Fibroblast of gingiva (primary cell): ENCODE results near the gene HOXA9.
A peak's percentile ranks its signal among the peaks of the same experiment; 100 is the strongest.

Experiments used
- DNase-seq: peaks from one replicate; pipeline ENCODE4 v3.0.0-alpha.2; 2011; ENCODE audit warnings: low read depth

The HOXA9 gene

DNA sequence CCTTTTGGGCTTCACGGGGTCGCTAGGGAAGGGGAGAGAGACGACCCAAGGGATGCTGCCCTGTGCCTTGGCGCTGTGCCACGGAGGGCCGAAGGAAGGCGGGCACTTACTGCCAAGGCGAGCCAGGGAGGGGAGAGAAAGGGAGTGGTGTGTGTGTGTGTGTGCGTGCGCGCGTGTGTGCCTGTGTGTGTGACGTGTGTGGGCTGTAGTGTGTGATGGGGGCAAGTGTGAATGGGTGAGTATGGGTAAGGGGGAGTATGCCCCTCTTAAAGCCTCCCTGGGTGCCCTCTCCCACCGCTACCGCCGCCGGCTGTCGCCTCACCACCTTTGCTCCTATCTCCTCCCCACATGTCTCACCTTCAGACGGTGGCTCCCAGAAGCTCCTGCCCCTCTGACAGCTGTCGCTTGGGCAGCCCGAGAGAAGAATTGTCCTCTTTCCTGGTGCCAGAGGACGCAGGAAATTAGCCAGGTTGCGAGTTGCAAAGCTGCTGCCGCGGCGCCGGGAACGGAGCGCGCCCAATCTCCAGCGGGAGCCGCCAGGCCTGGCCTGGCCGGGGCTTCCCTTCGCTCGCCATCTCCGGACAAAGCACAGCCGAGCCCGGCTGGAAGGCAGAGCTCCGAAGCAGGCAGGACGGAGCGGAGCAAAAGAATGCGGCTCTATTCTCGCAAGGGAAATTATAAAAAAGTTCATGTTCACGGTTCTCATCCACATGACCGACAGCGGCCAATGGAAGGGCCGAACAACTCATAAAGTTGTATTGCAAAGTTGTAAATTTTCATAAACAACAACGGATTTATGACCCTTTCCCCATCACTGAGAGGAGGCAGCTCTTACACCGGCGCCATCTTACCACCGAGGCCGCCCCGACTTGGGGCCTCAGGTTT is 13.2 kb downstream of the HOXA9 start, which contains the start of gene HOXA3:
HOXA3 (minus strand) TSS at position 653 of the 885 bp plus-strand sequence. CDS start 41,943 bp downstream, outside the sequence.
- no peak for DNase-seq

DNA sequence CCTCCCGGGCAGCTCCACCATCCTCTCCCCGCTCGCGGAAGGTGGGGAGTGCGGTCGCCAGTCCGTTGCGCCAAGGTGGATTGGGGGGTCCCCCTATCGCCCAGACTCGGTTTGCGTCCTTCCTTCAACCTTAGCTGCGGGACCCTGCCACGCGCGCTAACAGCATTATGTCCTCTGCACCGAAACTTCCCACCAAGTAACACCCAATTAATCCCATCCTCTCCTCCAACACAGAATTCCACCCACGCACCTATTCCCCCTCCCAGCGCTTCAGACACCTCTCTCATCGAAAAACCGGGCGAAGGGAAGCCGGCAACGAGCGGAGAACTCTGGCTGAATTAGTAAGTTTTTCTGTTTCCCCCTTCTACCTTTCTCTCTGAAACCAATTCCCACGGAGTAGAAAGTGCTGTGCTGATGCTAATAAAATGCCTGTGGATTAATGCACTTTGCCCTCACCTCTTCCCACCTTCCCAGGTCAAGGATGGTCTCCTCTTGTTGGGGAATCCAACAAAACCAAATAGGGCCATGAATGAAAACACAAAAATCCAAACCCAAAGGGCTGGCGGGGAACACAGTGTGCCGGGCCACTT is 13.9 kb downstream of the HOXA9 start:
- no peak for DNase-seq

DNA sequence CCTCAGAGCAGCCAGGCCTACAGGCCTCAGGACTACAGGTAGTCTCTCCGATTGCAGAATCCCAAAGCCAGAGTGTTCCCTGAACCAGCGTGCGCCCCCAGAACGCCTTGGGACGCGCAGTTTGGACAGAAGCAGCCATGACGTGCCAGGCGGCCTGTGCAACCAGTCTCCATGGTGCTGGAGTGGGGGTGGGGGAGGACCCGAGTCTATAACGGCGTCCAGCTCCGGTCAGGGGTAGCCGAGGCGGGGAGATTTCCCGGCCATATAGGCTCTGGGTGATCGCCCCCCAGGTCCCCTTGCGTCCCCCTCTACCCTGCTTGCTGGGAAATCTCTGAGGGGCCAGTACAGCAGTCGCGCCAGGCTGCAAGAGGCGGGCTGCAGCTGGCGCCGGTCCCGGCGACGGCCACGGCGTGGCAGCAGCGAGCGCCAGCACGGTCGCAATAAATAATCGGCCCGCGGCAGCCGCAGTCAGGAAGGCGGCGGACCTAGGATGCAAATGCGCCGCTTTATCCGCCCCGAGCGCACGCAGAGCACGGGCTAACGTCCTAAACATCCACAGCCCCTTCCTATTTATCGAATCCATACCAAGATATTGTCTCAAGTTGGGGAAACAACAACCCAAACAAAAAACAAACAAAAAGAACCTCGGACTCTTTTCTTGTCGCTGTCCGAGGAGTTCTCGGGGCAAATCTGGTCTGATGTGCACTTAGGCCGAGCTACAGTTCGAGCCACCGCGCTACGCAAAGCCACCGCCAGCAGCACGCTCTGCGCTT is 14.6 kb downstream of the HOXA9 start:
- DNase-seq = peak; percentile 45

DNA sequence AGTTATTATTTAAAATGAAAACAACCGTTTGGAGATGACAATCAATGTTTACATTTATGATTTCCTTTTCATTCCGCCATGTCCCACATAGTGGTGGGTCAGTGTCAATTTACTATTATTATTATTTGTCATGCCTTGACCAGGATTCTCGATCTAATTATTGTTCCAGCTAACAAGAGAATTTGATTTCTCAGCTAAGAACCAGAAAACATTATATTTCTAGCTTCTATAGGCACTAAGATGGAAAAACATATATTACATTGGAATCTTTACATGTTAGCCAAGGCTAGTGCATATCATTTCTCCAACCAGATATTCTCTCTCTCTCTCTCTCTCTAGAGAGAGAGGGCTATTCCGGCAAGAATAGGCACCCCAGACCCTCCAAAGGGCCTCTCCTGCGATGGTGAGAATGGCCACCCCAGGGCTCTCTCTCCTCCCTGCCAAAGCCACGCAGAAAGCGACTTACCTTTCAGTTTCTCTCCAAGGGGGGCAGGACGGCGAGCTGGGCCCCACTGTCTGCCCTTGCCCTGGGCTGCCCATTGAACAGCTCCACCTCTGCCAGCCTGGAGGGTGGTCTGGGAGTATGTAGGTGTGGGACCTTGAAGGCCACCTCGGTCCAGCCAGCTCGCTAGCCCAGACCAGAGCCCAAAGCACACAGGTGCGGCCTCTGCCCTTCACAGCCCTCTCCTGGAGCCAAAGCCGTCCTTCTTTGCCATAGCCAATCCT is 15.3 kb downstream of the HOXA9 start:
- DNase-seq = no peak

DNA sequence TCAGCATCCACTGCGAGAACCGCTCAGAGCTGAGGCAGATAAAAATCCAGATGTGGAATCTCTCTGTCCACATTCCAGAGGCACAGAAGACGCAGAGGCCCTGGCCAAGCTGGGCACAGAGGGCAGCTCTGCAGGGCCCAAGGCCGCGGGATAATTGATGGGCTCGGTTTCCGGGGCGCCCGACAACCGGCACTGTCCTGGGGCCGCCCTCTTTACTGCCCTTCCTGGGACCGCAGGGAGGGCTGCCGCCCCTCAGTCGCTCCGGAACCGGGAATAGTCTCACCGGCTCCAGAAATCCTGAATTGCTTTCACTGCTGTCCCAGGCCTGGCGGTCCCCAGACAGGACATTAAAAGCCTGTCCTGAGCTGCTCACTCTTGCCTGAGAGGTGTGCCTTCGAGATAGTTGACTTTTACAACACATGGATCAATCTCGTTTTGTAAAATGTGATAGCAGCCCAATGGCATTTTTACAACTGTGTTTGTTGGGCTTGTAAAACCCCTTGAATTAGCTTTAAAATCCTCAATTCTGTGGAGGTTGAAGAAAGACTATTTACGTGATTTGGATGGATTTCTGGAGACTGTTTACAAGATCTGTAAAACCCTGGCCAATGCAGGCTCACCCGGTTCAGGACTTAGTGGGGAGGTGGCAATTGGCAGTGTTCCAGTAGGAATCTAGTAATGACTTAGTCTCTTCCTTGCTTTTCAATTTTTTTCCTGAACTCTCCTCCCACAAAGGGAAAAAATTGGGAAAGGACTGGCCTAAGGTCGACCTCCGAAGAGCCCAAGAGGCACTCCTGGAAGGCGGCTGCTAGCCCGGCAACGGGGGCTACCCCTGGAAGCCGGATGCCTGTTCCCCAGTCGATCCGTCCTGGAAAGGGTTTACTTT is 16.3 kb downstream of the HOXA9 start:
- DNase-seq = no peak

DNA sequence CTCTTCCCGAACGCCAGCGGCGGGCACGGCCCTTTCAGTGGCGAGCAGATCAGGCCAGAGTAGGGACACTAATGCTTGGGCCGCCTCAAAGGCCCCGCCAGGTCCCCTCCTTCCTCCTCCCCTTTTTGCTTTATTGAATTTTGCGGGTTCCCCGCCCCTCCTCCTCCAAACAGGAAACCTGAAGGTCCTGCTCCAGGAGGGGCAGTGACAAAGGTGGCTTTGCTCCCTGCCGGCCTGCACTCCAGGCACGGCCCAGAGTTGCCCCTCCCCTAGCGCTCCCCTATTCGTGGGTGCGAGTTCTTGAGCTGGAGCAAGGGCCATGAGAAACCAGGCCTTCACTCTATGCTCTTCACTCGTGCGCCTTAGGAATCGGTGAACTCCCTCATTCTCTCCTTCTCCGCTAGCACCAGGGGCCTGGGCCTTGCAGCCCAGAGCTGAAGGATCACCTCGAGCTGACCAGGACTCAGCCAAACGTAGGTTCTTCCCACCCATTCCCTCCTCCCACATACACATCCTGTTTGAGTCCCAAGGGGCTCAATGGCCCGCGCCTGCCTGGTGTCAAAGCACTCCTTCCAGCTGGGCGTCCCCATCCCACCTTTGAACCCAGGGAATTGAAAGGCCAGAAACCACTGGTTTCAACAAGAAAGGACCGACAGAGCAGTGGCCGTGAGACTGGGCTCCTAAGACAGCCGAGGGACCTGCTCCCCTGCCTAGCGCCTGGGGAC is 17.1 kb downstream of the HOXA9 start:
- DNase-seq = no peak

DNA sequence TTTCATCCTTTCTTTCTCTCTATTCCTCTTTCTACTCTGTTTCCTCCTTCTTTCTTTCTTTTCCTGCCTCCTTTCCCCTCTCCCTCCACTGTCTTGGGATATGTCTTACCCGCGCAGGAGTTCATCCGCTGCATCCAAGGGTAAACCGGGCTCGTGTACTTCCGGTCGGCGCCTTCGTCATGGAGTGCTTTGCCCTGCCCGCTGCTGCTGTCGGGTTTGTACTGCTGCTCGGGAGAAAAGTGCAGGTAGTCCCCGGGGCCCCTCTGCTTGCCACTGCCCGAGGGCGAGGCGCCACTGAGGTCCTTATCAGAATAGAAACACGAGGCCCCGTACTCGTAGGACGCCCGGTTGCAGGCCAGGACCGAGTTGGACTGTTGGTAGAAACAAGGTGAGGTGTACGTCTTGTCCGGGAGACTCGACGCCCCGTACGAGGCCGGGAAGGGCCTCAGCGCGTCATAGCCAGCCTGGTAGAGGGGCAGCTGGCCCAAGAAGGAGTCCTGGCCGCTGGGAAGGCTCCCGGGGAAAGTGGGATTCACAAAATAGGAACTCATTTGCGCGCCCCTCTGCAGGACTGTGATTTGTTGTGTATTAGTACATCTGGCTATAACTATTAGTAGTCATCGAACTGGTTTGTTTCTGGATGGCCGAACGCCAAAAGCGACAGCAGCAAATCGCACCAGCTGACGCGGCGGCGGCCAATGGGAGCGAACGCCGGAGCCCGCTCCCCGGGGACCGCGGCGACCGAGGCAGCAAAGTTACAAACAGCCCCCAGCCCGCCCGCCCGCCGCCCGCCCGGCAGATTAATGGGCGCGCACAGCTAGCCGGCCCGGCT is 17.9 kb downstream of the HOXA9 start, which contains the start of gene HOXA6:
HOXA6 (minus strand) TSS at position 576 of the 832 bp plus-strand sequence; CDS start at position 551, 25 bp downstream.
- no peak for DNase-seq

DNA sequence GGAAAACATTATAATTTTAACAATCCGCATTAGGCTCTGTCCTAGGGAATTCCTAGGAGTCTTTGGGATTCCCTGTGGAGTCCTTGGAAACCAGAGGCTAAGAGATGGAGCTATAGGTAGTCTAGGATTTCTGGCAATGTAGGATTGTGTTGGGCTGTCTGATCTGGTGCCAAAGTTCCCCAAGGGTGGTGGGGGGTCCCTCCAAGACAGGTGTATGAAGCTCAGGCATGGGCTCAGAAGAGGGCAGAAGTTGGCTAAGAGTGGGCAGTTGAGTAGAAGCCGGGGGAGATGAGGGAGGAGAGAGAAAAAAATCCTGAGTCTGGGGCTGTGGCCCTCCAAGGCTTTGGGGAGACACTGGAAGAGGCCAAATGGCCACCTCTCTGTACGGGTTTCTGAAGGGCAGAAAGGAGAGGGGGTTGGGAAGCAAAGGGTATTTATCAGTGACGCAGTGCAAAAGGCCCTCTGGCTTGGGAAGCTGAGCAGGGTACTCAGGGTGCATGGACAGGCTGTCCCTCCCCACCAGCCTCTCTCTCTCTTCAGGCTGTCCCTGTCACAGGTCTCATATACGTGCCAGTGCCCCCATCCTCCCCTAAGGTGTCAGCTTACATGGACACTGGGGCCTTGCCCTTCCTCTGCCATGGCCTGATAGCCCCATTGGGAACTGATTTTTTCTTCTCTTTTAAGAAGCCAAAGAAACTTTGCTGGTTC is 18.7 kb downstream of the HOXA9 start:
- no peak for DNase-seq

DNA sequence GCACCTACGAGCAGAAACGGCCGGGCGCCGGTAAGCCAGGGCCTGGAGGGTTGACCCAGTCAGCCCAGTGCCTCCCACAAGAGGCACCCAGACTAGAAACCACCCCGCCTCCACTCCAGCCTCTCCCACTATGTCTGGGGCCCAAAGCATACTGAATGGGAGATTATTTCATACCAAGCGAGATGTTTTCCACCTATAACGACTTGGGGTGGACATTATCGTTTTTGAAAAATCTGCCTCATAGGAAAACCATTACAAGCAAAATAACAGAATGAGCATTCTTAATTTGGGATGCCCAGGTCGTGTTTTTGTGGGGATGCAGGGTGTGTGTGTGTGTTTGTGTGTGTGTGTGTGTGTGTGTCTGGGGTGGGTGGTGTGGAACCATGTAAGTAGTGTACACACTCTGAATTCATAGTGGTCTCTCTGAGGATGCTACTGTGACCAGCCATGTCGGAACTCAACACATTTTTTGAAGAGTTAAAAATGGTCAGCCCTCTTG is 19.4 kb downstream of the HOXA9 start:
- DNase-seq = no peak

DNA sequence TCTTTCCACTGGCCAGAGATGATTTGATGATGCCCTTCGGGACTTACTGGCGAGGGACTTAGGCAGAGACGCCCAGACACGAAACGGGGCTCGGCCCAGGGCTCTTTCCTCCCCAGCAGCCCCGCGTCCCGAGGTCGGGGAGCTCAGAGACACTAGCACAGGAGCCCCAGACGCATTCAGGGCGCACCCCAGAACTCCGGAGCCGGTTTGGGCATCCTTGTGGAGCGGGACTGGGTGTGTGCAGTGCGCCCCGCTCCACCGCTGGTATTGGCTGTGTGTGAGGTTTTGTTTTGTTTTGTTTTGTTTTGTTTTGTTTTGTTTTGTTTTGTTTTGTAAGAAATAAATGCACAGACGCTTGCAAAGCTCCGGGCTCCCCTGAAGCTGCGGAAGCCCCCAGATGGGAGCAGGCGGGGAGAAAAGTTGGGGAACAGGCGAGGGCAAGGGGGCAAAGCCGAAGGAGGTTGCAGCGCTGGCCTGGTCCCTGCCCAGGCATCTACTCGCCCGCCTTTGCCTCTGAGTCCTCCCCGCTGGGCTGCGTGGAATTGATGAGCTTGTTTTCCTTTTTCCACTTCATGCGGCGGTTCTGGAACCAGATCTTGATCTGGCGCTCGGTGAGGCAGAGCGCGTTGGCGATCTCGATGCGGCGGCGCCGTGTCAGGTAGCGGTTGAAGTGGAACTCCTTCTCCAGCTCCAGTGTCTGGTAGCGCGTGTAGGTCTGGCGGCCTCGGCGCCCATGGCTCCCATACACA is 20.0 kb downstream of the HOXA9 start:
- no peak for DNase-seq

DNA sequence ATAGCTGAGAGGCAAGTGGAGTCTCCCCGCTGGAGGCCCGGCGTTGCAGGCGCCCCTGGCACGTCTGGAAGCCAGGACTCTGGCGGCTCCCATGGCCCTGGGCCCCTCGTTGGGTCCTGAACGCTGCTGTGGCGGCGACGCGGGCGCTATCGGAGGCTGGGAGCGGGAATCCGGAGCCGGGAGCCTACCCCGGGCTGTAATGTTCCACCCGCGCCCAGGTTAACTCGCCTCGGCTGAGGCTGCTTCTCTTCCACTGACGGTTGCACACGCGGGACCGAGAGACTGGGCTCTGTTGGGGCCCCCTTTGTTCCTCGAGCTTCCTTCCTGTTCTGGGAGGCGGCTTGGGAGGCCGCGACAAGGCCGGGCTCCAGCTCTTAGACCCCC is 20.6 kb downstream of the HOXA9 start:
- DNase-seq = no peak

DNA sequence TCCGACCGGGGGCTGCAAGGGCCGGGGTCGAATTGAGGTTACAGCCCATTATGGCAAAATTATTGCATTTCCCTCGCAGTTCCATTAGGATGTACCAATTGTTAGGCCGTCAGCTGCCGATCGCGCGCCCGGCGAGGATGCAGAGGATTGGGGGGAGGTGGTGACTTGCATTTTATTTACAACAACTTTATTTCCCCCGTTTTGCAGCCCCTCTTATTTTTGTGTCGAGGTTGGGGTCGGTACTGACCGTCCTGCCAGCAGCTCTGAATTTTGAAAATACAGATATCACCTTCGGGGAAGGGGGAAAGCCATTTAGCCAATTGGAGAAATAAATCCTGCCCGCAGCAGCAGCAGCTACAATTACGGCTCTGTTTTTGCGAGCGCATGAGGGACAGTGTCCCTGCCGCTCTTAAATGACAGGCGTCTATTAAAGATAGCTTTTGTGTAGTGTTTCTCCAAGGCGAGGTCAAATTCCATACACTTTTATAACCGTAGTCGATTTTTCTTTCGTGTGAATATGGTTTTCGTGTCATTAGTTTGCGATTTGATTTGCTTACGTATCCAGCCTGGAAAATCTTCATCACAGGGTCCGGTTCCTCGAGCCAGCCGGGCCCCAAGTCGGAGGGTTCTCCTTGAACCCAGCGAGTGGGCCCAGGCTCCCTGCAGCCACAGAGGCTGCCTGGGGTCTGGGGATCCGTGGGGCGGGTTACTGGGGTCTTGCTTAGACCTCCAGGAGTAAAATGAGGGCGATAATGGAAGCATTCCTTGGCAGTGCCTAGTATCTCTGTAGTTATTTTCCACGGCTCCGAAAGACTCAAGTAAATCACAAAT is 21.2 kb downstream of the HOXA9 start:
- DNase-seq = no peak

DNA sequence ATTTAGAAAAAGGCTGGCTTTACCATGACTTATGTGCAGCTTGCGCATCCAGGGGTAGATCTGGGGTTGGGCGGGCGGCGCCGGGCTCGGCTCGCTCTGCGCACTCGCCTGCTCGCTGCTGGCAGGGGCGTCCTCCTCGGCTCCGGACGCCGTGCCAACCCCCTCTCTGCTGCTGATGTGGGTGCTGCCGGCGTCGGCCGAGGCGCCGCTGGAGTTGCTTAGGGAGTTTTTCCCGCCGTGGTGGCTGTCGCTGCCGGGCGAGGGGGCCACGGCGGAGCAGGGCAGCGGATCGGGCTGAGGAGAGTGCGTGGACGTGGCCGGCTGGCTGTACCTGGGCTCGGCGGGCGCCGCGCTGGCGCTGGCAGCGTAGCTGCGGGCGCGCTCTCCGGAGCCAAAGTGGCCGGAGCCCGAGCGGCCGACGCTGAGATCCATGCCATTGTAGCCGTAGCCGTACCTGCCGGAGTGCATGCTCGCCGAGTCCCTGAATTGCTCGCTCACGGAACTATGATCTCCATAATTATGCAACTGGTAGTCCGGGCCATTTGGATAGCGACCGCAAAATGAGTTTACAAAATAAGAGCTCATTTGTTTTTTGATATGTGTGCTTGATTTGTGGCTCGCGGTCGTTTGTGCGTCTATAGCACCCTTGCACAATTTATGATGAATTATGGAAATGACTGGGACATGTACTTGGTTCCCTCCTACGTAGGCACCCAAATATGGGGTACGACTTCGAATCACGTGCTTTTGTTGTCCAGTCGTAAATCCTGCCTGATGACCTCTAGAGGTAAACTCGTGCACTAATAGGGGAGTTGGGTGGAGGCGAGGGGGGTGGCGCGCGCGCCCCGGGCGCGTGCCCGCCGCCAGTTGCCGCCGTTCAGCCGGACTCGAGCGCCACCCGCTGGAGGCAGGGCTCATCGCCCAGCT is 22.1 kb downstream of the HOXA9 start, which contains the start of gene HOXA5:
HOXA5 (minus strand) TSS at position 659 of the 927 bp plus-strand sequence; CDS start at position 585, 74 bp downstream.
- DNase-seq = no peak

DNA sequence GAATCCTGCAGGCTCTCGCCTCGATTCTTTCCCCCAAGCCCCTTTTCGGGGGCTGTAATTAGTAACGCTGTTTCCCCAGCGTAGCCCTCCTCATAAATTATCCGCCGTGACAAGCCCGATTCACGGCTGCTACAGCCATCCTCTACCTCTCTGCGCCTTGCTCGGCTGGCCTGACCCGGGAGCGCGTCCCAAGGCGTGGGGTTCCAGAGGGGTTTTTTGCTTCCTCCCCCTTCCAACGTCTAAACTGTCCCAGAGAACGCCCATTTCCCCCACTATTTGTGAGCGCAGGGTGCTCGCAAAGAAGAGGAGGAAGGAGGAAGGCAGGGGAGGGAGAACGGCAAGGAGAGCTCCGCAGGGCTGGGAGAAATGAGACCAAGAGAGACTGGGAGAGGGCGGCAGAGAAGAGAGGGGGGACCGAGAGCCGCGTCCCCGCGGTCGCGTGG is 22.7 kb downstream of the HOXA9 start:
- DNase-seq = no peak

DNA sequence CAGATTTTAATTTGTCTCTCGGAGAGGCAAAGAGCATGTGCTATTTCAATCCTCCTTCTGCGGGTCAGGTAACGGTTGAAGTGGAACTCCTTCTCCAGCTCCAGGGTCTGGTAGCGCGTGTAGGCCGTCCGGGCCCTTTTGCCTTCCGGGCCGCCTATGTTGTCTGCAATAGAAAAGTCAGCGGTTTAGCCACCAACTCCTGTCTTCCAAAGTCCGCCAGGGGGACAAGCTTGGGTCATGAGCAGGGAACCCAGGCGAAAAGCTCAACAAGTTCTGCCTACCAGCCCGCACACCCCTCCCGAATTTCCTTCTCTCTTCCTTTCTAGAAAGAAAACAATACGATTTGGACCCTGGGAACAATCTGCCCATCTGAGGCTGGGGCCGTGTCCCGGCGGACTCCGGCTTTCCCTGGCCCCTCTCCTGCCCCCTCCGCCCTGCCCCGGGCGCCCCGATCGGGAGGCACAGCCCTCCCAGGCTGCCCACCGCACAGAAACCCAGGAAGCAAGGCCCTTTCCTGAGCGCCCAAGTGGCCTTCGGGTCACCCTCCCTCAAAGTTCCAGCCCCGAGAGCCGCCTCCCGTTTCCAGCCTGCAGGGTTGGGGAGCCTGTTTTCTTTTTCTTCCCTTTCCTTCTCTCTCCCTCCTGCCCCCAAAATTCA is 23.3 kb downstream of the HOXA9 start:
- DNase-seq = no peak
